ENCODE data around the gene NEU2.

DNA sequence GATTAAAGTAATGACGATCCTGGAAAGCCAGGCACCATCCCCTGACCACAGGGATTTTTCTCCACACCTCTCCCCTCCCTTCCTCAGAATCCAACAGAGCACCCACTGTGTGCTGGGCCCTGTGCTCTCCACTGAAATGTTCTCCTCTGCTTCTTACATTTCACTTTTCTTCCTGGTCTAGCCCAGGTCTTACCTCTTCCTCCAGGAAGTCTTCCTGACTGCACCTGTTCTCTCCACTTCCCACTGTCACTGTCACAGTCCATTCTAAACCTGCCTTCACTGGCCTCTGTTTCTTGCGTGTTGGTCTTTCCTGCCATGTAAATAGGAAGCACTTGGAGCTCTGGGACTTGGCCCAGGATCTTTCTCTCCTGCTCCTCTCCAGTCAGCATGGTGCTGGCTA, 12.0 kb upstream of the NEU2 start:
- TF ChIP-seq, protein P1, sequence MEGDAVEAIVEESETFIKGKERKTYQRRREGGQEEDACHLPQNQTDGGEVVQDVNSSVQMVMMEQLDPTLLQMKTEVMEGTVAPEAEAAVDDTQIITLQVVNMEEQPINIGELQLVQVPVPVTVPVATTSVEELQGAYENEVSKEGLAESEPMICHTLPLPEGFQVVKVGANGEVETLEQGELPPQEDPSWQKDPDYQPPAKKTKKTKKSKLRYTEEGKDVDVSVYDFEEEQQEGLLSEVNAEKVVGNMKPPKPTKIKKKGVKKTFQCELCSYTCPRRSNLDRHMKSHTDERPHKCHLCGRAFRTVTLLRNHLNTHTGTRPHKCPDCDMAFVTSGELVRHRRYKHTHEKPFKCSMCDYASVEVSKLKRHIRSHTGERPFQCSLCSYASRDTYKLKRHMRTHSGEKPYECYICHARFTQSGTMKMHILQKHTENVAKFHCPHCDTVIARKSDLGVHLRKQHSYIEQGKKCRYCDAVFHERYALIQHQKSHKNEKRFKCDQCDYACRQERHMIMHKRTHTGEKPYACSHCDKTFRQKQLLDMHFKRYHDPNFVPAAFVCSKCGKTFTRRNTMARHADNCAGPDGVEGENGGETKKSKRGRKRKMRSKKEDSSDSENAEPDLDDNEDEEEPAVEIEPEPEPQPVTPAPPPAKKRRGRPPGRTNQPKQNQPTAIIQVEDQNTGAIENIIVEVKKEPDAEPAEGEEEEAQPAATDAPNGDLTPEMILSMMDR (IDR thresholded peaks at IDR 0.05), result no peak
- TF ChIP-seq POLR2A (IDR thresholded peaks at IDR 0.05), result no peak
